SW480 (cell line): ENCODE data around the gene GGA1.
"Not testable (repeated sequence)": the region's sequence is repeated elsewhere in the genome, so short reads cannot be mapped to it uniquely, and the experiment has no call there.

Experiments
- DNase-seq: peaks from one replicate; pipeline ENCODE4 v3.0.0-alpha.2; 2016; ENCODE audit warnings: low spot score

GGA1 gene

GRCh38 chr22:37609240-37610152 lies 862 bp downstream of the GGA1 start:
- no peak for DNase-seq

- DNase-seq = not testable (repeated sequence)
Observed at GRCh38 chr22:37610153-37610475, 1.5 kb downstream of the GGA1 start.

- no peak for DNase-seq
Observed at GRCh38 chr22:37610480-37611129, 2.0 kb downstream of the GGA1 start.

GRCh38 chr22:37611207-37611606 lies 2.6 kb downstream of the GGA1 start:
- DNase-seq = no peak

GRCh38 chr22:37616201-37617083 lies 7.8 kb downstream of the GGA1 start:
- DNase-seq = no peak

- no peak for DNase-seq
Observed at GRCh38 chr22:37617431-37617830, 8.8 kb downstream of the GGA1 start.

- no peak for DNase-seq
Observed at GRCh38 chr22:37618072-37618656, 9.5 kb downstream of the GGA1 start.

- DNase-seq = no peak
Observed at GRCh38 chr22:37618674-37619073, 10.0 kb downstream of the GGA1 start.

- no peak for DNase-seq
Observed at GRCh38 chr22:37619991-37620390, 11.4 kb downstream of the GGA1 start.

GRCh38 chr22:37621352-37621860 lies 12.8 kb downstream of the GGA1 start:
- no peak for DNase-seq

- no peak for DNase-seq
Observed at GRCh38 chr22:37623075-37624016, 14.7 kb downstream of the GGA1 start.

GRCh38 chr22:37624017-37624365 lies 15.4 kb downstream of the GGA1 start:
- DNase-seq = no peak

GRCh38 chr22:37624876-37625275 lies 16.2 kb downstream of the GGA1 start:
- no peak for DNase-seq

GRCh38 chr22:37625737-37626136 lies 17.1 kb downstream of the GGA1 start:
- no peak for DNase-seq

GRCh38 chr22:37626144-37626543 lies 17.5 kb downstream of the GGA1 start:
- no peak for DNase-seq

- DNase-seq = no peak
Observed at GRCh38 chr22:37626556-37627075, 18.0 kb downstream of the GGA1 start.

- no peak for DNase-seq
Observed at GRCh38 chr22:37627121-37627520, 18.5 kb downstream of the GGA1 start.

GRCh38 chr22:37627545-37627944 lies 18.9 kb downstream of the GGA1 start:
- DNase-seq = no peak

- DNase-seq = no peak
Observed at GRCh38 chr22:37628830-37629229, 20.2 kb downstream of the GGA1 start.

GRCh38 chr22:37629928-37630327 lies 21.3 kb downstream of the GGA1 start:
- DNase-seq = no peak
